H1 (cell line): ENCODE results near the gene UROC1. TPM values are rescaled to one million over a fixed set of nuclear protein-coding genes. Genes with fewer than 3 reads are reported as not detected.
A peak's percentile ranks its signal among the peaks of the same experiment; 100 is the strongest.

Experiments
- CTCF ChIA-PET: fragments of 300-600 bp; sonication (Branson Sonifier 250); formaldehyde crosslinking; loops from one replicate; lab custom pipeline; 2021; ENCODE audit not compliant: partially characterized antibody; lab: Charles Lee
- POLR2A ChIA-PET: fragments of 300-600 bp; sonication (Branson Sonifier 250); formaldehyde crosslinking; loops from one replicate; lab custom pipeline; 2021; ENCODE audit warnings: inconsistent platforms; ENCODE audit not compliant: partially characterized antibody; lab: Charles Lee
- DNase-seq, 2 experiments: peaks; one replicate each; pipeline versions ENCODE4 v3.0.0 to v3.0.0-alpha.2; 2010 to 2022; ENCODE audit warnings: low spot score in 2 of 2, low read depth in 1 of 2, mixed read lengths in 1 of 2
- FAIRE-seq: peaks from 2 replicates; lab custom pipeline; 2011; peaks lifted over from hg19 to GRCh38; lab: Jason Lieb, UNC
- H2AFZ ChIP-seq: 2 replicates; pipeline ENCODE4 v1.8.1; 2012; ENCODE audit warnings: low read length, inconsistent platforms
- H2AK5ac ChIP-seq: 2 replicates; pipeline ENCODE4 v1.6.1; 2013; ENCODE audit warnings: low read depth, low read length
- H2BK120ac ChIP-seq: replicated peaks from 2 replicates; pipeline ENCODE3; 2013; ENCODE audit warnings: low read depth, low read length, inconsistent platforms
- H2BK12ac ChIP-seq: 2 replicates; pipeline ENCODE4 v1.6.1; 2013; ENCODE audit warnings: low read depth, low read length
- H2BK15ac ChIP-seq: 2 replicates; pipeline ENCODE4 v1.6.1; 2013; ENCODE audit warnings: low read length
- H2BK20ac ChIP-seq: 2 replicates; pipeline ENCODE4 v1.6.1; 2013; ENCODE audit warnings: low read length
- H2BK5ac ChIP-seq: 2 replicates; pipeline ENCODE4 v1.6.1; 2013; ENCODE audit warnings: low read depth, low read length
- H3K14ac ChIP-seq: 2 replicates; pipeline ENCODE4 v1.6.1; 2013; ENCODE audit warnings: inconsistent platforms; ENCODE audit not compliant: insufficient read length
- H3K18ac ChIP-seq: 2 replicates; pipeline ENCODE4 v1.6.1; 2013; ENCODE audit warnings: low read length; ENCODE audit errors: extremely low read depth
- H3K23ac ChIP-seq: 2 replicates; pipeline ENCODE4 v1.6.1; 2013; ENCODE audit warnings: inconsistent platforms; ENCODE audit not compliant: insufficient read length
- H3K23me2 ChIP-seq: 2 replicates; pipeline ENCODE4 v1.6.1; 2013; ENCODE audit warnings: low read depth, low read length
- H3K27ac ChIP-seq: 2 replicates; pipeline ENCODE4 v1.6.1; 2011; ENCODE audit warnings: low read depth, low read length, inconsistent platforms
- H3K27me3 ChIP-seq, 4 experiments: replicated peaks in 1 of 4; 1 replicate in 1 of 4; 2 replicates in 3 of 4; pipeline versions ENCODE4 v1.6.1 to v1.8.1; 2011 to 2013; ENCODE audit warnings: low read length in 3 of 4, mild to moderate bottlenecking in 3 of 4, inconsistent platforms in 2 of 4, mixed read lengths in 2 of 4, moderate library complexity in 1 of 4; ENCODE audit not compliant: control insufficient read depth in 3 of 4, insufficient read depth in 3 of 4; ENCODE audit errors: extremely low read depth in 1 of 4
- H3K36me3 ChIP-seq, 4 experiments: 2 replicates each; pipeline versions ENCODE4 v1.6.1 to v1.8.1; 2011 to 2013; ENCODE audit warnings: mild to moderate bottlenecking in 4 of 4, low read length in 3 of 4, moderate library complexity in 2 of 4, control low read depth in 1 of 4, inconsistent platforms in 1 of 4; ENCODE audit not compliant: insufficient read depth in 4 of 4, control insufficient read depth in 2 of 4
- H3K4ac ChIP-seq: replicated peaks from 2 replicates; pipeline ENCODE3; 2013; ENCODE audit warnings: low read length, low read depth, mixed read lengths, inconsistent platforms; ENCODE audit not compliant: insufficient read length
- H3K4me1 ChIP-seq, 4 experiments: replicated peaks in 1 of 4; 1 replicate in 1 of 4; 2 replicates in 3 of 4; pipeline versions ENCODE4 v1.6.1 to v1.8.1; 2011 to 2013; ENCODE audit warnings: low read length in 3 of 4, inconsistent platforms in 2 of 4, mixed read lengths in 1 of 4; ENCODE audit not compliant: insufficient read depth in 4 of 4, control insufficient read depth in 3 of 4
- H3K4me2 ChIP-seq, 2 experiments: 2 replicates each; pipeline versions ENCODE4 v1.6.1 to v1.8.1; 2011 to 2013; ENCODE audit warnings: low read depth in 2 of 2, low read length in 2 of 2, control low read depth in 1 of 2, inconsistent platforms in 1 of 2, mild to moderate bottlenecking in 1 of 2; ENCODE audit not compliant: insufficient read depth in 1 of 2
- H3K4me3 ChIP-seq, 4 experiments: fragments of 200-600, 300-600 bp in 1 of 4; sonication (generic), shearing (Covaris generic), sonication (Bioruptor Twin) in 1 of 4; 2 replicates each; pipeline versions ENCODE4 v1.5.1 to v1.8.1; 2011 to 2016; ENCODE audit warnings: low read length in 4 of 4, low read depth in 3 of 4, control low read depth in 2 of 4, inconsistent platforms in 2 of 4, mild to moderate bottlenecking in 2 of 4, mixed read lengths in 1 of 4, moderate library complexity in 1 of 4; ENCODE audit not compliant: insufficient read depth in 2 of 4; ENCODE audit errors: extremely low read depth in 1 of 4
- H3K56ac ChIP-seq: replicated peaks from 2 replicates; pipeline ENCODE3; 2013; ENCODE audit warnings: low read depth, mild to moderate bottlenecking, mixed read lengths, low read length, inconsistent platforms; ENCODE audit not compliant: insufficient read length
- H3K79me1 ChIP-seq: 2 replicates; pipeline ENCODE4 v1.6.1; 2013; ENCODE audit warnings: low read depth, low read length, control low read depth
- H3K79me2 ChIP-seq, 2 experiments: 2 replicates each; pipeline versions ENCODE4 v1.6.1 to v1.8.1; 2012 to 2013; ENCODE audit warnings: low read length in 2 of 2, mild to moderate bottlenecking in 2 of 2, inconsistent platforms in 1 of 2; ENCODE audit not compliant: insufficient read depth in 2 of 2, control insufficient read depth in 1 of 2
- H3K9ac ChIP-seq, 4 experiments: replicated peaks in 1 of 4; 1 replicate in 1 of 4; 2 replicates in 3 of 4; pipeline versions ENCODE4 v1.6.1 to v1.8.1; 2011 to 2013; ENCODE audit warnings: low read depth in 3 of 4, low read length in 3 of 4, control low read depth in 2 of 4, mild to moderate bottlenecking in 2 of 4, moderate library complexity in 2 of 4, inconsistent platforms in 1 of 4; ENCODE audit errors: extremely low read depth in 1 of 4
- H3K9me3 ChIP-seq, 2 experiments: 2 replicates each; pipeline versions ENCODE4 v1.6.1 to v1.8.1; 2012 to 2013; ENCODE audit warnings: mild to moderate bottlenecking in 2 of 2, moderate library complexity in 2 of 2, control low read depth in 1 of 2, inconsistent platforms in 1 of 2, low read depth in 1 of 2, low read length in 1 of 2, mixed read lengths in 1 of 2; ENCODE audit not compliant: insufficient read depth in 2 of 2
- H4K20me1 ChIP-seq, 2 experiments: replicated peaks in 1 of 2; 2 replicates each; pipeline versions ENCODE3 to v1.8.1; 2011 to 2013; ENCODE audit warnings: inconsistent platforms in 2 of 2, low read length in 2 of 2, mild to moderate bottlenecking in 1 of 2; ENCODE audit not compliant: insufficient read depth in 2 of 2, control insufficient read depth in 1 of 2
- H4K5ac ChIP-seq: 2 replicates; pipeline ENCODE4 v1.6.1; 2013; ENCODE audit warnings: low read length, low read depth, mixed read lengths, inconsistent platforms; ENCODE audit not compliant: insufficient read length
- H4K8ac ChIP-seq: 2 replicates; pipeline ENCODE4 v1.8.0; 2013; ENCODE audit warnings: mild to moderate bottlenecking, moderate library complexity, low read length, inconsistent platforms; ENCODE audit not compliant: insufficient read depth; ENCODE audit errors: extremely low read depth
- H4K91ac ChIP-seq: replicated peaks from 2 replicates; pipeline ENCODE3; 2013; ENCODE audit warnings: low read length, mixed read lengths, inconsistent platforms; ENCODE audit not compliant: insufficient read length
- SIN3A ChIP-seq, 2 experiments: IDR thresholded peaks in 1 of 2; conservative IDR thresholded peaks in 1 of 2; 2 replicates each; pipeline ENCODE4 v1.6.1; 2011 to 2012; ENCODE audit warnings: low read length in 2 of 2, improper control_type of control experiment in 1 of 2, low read depth in 1 of 2, mild to moderate bottlenecking in 1 of 2
- SP2 ChIP-seq: IDR thresholded peaks from 2 replicates; pipeline ENCODE4 v1.6.1; 2012; ENCODE audit warnings: mild to moderate bottlenecking, low read length, inconsistent platforms
- TCF12 ChIP-seq: IDR thresholded peaks from 2 replicates; pipeline ENCODE4 v1.6.1; 2011; ENCODE audit warnings: low read depth, mild to moderate bottlenecking, low read length
- WGBS, 2 experiments: shearing (Covaris generic) in 1 of 2; methylation state at CpG; one replicate each; pipeline versions ENCODE4 v1.1.6 to v1.1.7; 2013 to 2015; ENCODE audit warnings: low lambda C conversion rate in 2 of 2, mixed read lengths in 2 of 2, inconsistent platforms in 1 of 2, low coverage in 1 of 2, missing lambda C conversion rate in 1 of 2; ENCODE audit not compliant: insufficient replicate concordance in 2 of 2, insufficient coverage in 1 of 2, insufficient read length in 1 of 2; ENCODE audit errors: extremely low coverage in 1 of 2, missing lambda C conversion rate in 1 of 2; 5-methylcytosine and 5-hydroxymethylcytosine counted together
- polyA plus RNA-seq, 7 experiments: library from polyadenylated mRNA; depleted of rRNA in 3 of 7; stranded (reverse) in 5 of 7; unstranded in 2 of 7; fragments of >200 nt in 5 of 7; fragments of 200-250 nt in 2 of 7; gene quantifications; 1 replicate in 5 of 7; 2 replicates in 1 of 7; 4 replicates in 1 of 7; pipeline versions ENCODE4 v1.2.1 to v1.2.3, GENCODE V29; 2011 to 2013; ENCODE audit warnings: missing spikeins in 2 of 7, mixed read lengths in 2 of 7
- total RNA-seq: library from RNA; stranded (reverse); fragmentation: NEBNext Ultra II Directional; extraction: Animal tissue kit (Norgen Biotek cat#: 25700); gene quantifications from 2 replicates; pipeline ENCODE4 v1.2.1, GENCODE V29; 2021

Gene UROC1
- total and polyA plus RNA-seq, 2 of the 8 experiments (the other 6 are each of a cell fraction or from before 2014, with no cell fraction given) = 0.03 TPM; not detected in 1

GRCh38 chr3:126441256-126441880, 76.2 kb downstream of the UROC1 start:
- Histone ChIP-seq H2BK5ac (no peak overlapping the region), H3K27me3 (no peaks in the 10 kb centered on the region), H3K18ac (no peak overlapping the region), H3K23ac (no peak overlapping the region), H4K5ac (no peak overlapping the region), H2AFZ (no peak overlapping the region), H3K79me1 (peaks cover 3% of the 10 kb centered on the region), H3K4me1 (peaks cover 0 to 10% (median 3%) of the 10 kb centered on the region in 4 experiments; a peak in 4 of 7 replicates), H2BK20ac (no peak overlapping the region), H3K36me3 (peaks cover 0 to 4% (median 0%) of the 10 kb centered on the region in 4 experiments; a peak in 2 of 8 replicates), H3K9ac (no peak overlapping the region), H2AK5ac (no peak overlapping the region), H2BK120ac (no peak overlapping the region), H3K23me2 (0 out of 2 replicates have a peak, but pooled peaks cover 2% of the 10 kb centered on the region), H2BK12ac (no peak overlapping the region), H4K20me1 (peaks cover 5 to 6% of the 10 kb centered on the region in 2 experiments), H3K56ac (no peak overlapping the region), H3K4me3 (no peak overlapping the region), H3K4me2 (no peak overlapping the region), H2BK15ac (no peak overlapping the region), H3K79me2 (no peaks in the 10 kb centered on the region; a peak in 1 of 4 replicates), H3K4ac (no peak overlapping the region), H3K27ac (no peak overlapping the region), H4K8ac (no peak overlapping the region; the same call in 1 of the 2 replicates), H3K9me3 (no peaks in the 10 kb centered on the region), H3K14ac (no peak overlapping the region), H4K91ac (no peak overlapping the region)
- WGBS, 2 experiments = 87% methylated on average over 20 of the region's 20 CpGs; no CpG with 5 or more reads in 1 of the 2 experiments
- FAIRE-seq = no peak
- peak in 1 of 2 experiments; percentile 40 for DNase-seq
- ChIA-PET POLR2A (interaction anchor here (1.0 to 1.6 kb wide), 3 partner anchors 11 to 31 kb away, joined by 4 to 7 read pairs (median 4); no protein-coding TSS in a partner anchor), CTCF (interaction anchor here (0.8 to 2.7 kb wide), 8 partner anchors 8 to 93 kb away, joined by 3 to 8 read pairs (median 4); no protein-coding TSS in a partner anchor)
- TF ChIP-seq TCF12 (no peak), SP2 (no peak), SIN3A (conservative IDR thresholded peaks at IDR 0.05 in 1 of 2, IDR thresholded peaks at IDR 0.05 in 1 of 2; ENCODE audit: low read depth in 1 of 2, low read length in 2 of 2) (no peak)
